Fibroblast of pulmonary artery (primary cell): ENCODE data around the gene DYNLRB1.

Experiments used
- DNase-seq: peaks from one replicate; pipeline ENCODE4 v3.0.0-alpha.2; 2010; ENCODE audit warnings: low read depth
- H3K4me3 ChIP-seq: replicated peaks from 2 replicates; pipeline ENCODE4 v1.5.1; 2011; ENCODE audit warnings: low read depth, mild to moderate bottlenecking, control low read depth, low read length, moderate library complexity
- TF ChIP-seq, protein P1 (sequence below): IDR thresholded peaks from 2 replicates; pipeline ENCODE4 v1.5.1; 2011; ENCODE audit warnings: mild to moderate bottlenecking, control low read depth, low read length, inconsistent platforms; ENCODE audit errors: missing control alignments

The DYNLRB1 gene

DNA sequence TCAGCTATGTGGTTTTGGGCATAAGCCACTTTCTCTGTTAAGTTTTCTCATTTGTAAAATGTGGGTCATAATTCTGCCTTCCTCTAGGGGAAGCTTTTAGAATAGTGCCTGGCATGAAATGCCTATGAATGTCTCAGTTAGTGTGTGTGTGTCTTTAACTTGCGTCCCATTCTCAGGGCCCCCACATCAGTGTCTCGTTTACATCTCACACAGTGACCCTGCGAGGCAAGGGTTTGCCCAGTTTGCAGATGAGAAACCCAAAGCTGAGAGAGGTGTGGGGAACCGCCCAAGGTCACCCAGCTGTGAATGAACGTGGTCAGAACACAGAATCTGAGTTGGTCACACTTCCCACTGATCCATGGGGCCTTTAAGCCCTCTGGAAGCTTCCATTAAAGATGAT, 14.1 kb downstream of the DYNLRB1 start:
- TF ChIP-seq, protein P1, sequence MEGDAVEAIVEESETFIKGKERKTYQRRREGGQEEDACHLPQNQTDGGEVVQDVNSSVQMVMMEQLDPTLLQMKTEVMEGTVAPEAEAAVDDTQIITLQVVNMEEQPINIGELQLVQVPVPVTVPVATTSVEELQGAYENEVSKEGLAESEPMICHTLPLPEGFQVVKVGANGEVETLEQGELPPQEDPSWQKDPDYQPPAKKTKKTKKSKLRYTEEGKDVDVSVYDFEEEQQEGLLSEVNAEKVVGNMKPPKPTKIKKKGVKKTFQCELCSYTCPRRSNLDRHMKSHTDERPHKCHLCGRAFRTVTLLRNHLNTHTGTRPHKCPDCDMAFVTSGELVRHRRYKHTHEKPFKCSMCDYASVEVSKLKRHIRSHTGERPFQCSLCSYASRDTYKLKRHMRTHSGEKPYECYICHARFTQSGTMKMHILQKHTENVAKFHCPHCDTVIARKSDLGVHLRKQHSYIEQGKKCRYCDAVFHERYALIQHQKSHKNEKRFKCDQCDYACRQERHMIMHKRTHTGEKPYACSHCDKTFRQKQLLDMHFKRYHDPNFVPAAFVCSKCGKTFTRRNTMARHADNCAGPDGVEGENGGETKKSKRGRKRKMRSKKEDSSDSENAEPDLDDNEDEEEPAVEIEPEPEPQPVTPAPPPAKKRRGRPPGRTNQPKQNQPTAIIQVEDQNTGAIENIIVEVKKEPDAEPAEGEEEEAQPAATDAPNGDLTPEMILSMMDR = no peak
- no peak for DNase-seq
- no peak overlapping the region for H3K4me3 ChIP-seq

DNA sequence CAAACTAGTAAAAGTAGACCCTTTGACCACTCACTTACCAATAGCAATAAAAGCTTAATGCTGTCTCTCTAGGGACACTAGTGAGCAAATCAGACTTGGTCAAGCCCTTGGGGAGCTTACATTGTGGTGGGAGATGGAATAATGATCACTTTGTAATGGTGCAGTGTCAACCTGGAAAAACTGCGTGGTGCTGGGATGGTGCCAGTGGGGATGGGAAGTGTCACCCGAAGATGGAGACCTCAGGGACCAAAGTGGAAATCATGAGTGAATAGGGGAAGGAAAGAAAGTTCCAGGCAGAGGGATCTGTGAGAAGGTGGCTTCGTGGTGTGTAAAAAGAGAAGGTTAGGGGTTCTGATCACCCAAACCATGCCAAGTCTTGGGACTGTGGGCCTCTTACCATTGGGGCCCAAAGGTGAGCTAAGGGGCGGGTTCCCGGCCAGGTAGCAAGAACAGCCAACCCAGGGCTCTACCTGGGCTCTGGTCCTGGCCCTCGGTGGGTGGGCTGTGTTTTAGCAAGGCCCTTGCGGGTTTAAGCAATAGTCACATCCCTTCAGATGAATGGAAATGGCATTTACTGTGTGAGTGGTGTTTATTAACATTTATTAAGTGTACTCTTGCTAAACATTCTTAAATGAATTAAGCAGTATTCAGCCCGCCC, 15.5 kb downstream of the DYNLRB1 start:
- TF ChIP-seq, protein P1 = no peak
- DNase-seq = no peak
- H3K4me3 ChIP-seq = no peak overlapping the region

DNA sequence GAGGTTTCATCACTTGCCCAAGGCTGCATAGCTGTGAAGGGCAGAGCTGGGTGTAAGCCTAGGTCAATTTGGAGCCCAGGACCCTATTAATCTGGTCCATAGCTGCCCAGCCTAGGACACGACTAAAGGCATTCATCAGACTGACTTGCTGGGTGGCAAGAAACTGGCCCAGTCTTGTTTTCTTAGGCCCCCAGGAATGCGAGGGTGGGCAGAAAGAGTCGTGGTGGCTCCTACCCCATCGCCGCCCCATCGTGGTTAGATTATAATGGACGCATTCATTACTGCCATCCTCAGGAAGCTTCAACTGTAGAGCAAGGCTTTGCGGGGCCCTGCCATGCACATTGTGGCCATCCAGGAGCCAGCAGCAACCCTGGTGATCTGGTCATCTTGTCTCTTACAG, 16.1 kb downstream of the DYNLRB1 start:
- TF ChIP-seq, protein P1 = no peak
- no peak overlapping the region for H3K4me3 ChIP-seq
- DNase-seq = no peak

DNA sequence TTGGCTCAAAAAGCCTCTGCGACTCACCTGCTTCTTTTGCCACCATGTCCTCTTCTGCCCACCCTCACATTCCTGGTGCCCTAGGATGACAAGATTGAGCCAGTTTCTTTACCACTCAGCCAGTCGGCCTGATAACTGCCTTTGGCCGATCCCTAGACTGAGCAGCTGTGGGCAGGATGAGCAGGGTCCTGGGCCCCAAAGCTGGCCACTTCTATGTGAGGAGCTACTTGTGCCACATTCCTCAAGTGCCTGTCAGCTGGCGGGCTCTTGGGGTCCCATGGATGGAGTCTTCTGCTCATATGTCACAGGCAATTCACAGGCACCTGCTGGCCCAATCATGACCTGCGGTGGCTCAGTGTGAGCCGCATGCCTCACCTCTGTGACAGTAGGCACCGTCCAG, 16.5 kb downstream of the DYNLRB1 start:
- no peak overlapping the region for H3K4me3 ChIP-seq
- no peak for DNase-seq
- TF ChIP-seq, protein P1 = no peak

DNA sequence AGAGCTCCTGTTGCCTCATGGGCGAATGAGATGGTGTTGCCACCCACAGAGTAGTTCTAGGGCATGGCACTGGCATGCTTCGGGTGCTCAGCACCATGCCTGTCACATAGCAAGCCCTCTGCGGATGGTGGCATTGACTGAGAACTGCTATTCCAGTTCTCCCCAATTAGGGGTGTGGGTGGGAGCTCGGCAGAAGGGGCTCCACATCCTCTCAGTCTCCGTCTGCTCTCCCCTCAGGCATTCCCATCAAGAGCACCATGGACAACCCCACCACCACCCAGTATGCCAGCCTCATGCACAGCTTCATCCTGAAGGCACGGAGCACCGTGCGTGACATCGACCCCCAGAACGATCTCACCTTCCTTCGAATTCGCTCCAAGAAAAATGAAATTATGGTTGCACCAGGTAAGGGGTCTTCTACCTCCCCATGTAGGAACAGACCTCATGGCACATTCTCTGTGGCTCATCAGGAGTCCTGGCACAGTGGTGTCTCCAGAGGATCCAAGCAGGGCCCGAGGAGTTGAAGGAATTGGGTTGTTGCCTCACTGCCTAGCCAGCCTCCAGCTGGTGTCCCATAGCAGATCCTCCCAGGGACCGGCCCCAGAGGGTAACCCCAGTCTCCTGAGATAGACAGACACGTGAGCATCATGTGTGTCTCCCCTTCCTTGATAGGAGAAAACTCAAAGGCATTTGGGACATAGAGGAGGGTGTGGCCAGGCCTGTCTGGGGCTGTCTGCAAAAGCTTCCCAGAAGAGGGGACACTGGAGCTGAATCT, 18.4 kb downstream of the DYNLRB1 start:
- no peak overlapping the region for H3K4me3 ChIP-seq
- no peak for DNase-seq
- TF ChIP-seq, protein P1 = no peak

DNA sequence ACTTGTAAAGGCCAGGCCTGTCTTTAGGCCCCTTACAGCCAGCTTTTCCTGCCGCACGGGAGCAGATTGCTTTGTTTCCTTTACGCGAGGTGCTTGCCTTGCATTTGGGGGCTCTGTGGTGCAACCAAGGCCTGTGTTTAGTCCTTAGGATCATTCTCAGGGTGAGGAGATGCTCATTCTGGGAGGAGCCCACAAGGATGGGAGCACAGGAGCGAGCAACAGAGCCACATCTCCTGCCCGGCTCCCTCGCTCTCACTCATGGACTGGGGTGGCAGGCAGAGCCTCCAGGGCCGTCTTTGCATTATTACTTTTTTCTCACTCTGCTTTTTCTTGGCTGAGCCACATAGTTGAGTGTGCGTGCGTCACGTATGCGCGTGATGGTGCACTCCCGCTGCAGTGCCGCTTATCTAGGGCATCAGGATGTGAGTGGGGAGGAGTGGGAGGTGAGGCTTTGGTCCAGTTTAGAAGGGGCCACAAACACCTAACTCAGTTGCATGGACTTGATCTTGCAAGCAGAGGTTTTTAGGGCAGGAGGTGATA, 19.1 kb downstream of the DYNLRB1 start:
- TF ChIP-seq, protein P1 = no peak
- no peak for DNase-seq
- H3K4me3 ChIP-seq = no peak overlapping the region
